GM23248 (cell line): ENCODE data around the gene TCF4. TPM values are rescaled to one million over a fixed set of nuclear protein-coding genes. Genes with fewer than 3 reads are reported as not detected.

Experiments used
- DNase-seq: peaks from one replicate; pipeline ENCODE4 v3.0.0-alpha.2; 2015
- H2AFZ ChIP-seq: fragments of 200-600 bp; sonication (generic); 2 replicates; pipeline ENCODE4 v1.6.1; 2016; ENCODE audit warnings: antibody characterized with exemption
- H3F3A ChIP-seq: fragments of 200-600 bp; sonication (generic); 2 replicates; pipeline ENCODE4 v1.6.1; 2016; ENCODE audit warnings: mild to moderate bottlenecking, antibody characterized with exemption, mixed run types; ENCODE audit not compliant: insufficient read depth
- H3K27ac ChIP-seq: fragments of 200-600 bp; sonication (generic); 2 replicates; pipeline ENCODE4 v1.5.1; 2016; ENCODE audit warnings: mild to moderate bottlenecking
- H3K27me3 ChIP-seq: fragments of 200-600 bp; sonication (generic); replicated peaks from 2 replicates; pipeline ENCODE4 v1.6.1; 2016; ENCODE audit warnings: mild to moderate bottlenecking; ENCODE audit not compliant: insufficient read depth
- H3K36me3 ChIP-seq: fragments of 200-600 bp; sonication (generic); 2 replicates; pipeline ENCODE4 v1.6.1; 2016; ENCODE audit warnings: low read depth, mild to moderate bottlenecking
- H3K4me1 ChIP-seq: fragments of 200-600 bp; sonication (generic); 2 replicates; pipeline ENCODE4 v1.6.1; 2016; ENCODE audit warnings: mild to moderate bottlenecking; ENCODE audit not compliant: insufficient read depth
- H3K4me2 ChIP-seq: fragments of 200-600 bp; sonication (generic); one replicate; pipeline ENCODE4 v1.6.1; 2016; ENCODE audit warnings: mild to moderate bottlenecking; ENCODE audit not compliant: unreplicated experiment
- H3K4me3 ChIP-seq: fragments of 200-600 bp; sonication (generic); 2 replicates; pipeline ENCODE4 v1.5.1; 2016; ENCODE audit warnings: mild to moderate bottlenecking
- H3K79me2 ChIP-seq: fragments of 200-600 bp; sonication (generic); 2 replicates; pipeline ENCODE4 v1.6.1; 2016; ENCODE audit warnings: mild to moderate bottlenecking; ENCODE audit not compliant: insufficient read depth
- H3K9ac ChIP-seq: fragments of 200-600 bp; sonication (generic); 2 replicates; pipeline ENCODE4 v1.6.1; 2016; ENCODE audit warnings: mild to moderate bottlenecking
- H3K9me2 ChIP-seq: fragments of 200-600 bp; sonication (generic); 2 replicates; pipeline ENCODE4 v1.6.1; 2016; ENCODE audit warnings: mixed run types, mild to moderate bottlenecking, moderate library complexity; ENCODE audit not compliant: insufficient read depth
- H3K9me3 ChIP-seq: fragments of 200-600 bp; sonication (generic); one replicate; pipeline ENCODE4 v1.6.1; 2017; ENCODE audit warnings: low read depth
- H4K20me1 ChIP-seq: fragments of 200-600 bp; sonication (generic); 2 replicates; pipeline ENCODE4 v1.6.0; 2016; ENCODE audit not compliant: insufficient read depth
- EZH2 ChIP-seq: fragments of 200-600 bp; sonication (generic); IDR thresholded peaks from 2 replicates; pipeline ENCODE4 v1.6.1; 2018; ENCODE audit warnings: antibody characterized with exemption, mild to moderate bottlenecking; ENCODE audit not compliant: insufficient read depth, poor library complexity, severe bottlenecking
- EZH2phosphoT487 ChIP-seq: fragments of 200-600 bp; sonication (generic); IDR thresholded peaks from 2 replicates; pipeline ENCODE4 v1.6.1; 2018; ENCODE audit warnings: antibody characterized with exemption, moderate library complexity, mild to moderate bottlenecking, low read depth; ENCODE audit not compliant: insufficient read depth
- WGBS, 2 experiments: methylation state at CpG; one replicate each; pipeline ENCODE4 v1.1.6; 2015 to 2017; ENCODE audit warnings: low lambda C conversion rate in 2 of 2, low coverage in 1 of 2; ENCODE audit errors: missing lambda C conversion rate in 2 of 2; 5-methylcytosine and 5-hydroxymethylcytosine counted together
- in situ Hi-C: fragments of 300-500 bp; cut with MboI; formaldehyde crosslinking; loops from 2 replicates; pipeline ENCODE4 v1.15.0; 2020
- polyA plus RNA-seq: library from polyadenylated mRNA; unstranded; fragments of >200 nt; fragmentation: Nextera tagmentation; extraction: Ambion mirVana; gene quantifications from 2 replicates; pipeline ENCODE4 v1.2.1, GENCODE V29; 2016
- total RNA-seq: library from RNA; depleted of rRNA; stranded (reverse); fragments of >200 nt; shearing (Covaris generic); gene quantifications from 2 replicates; pipeline ENCODE4 v1.2.3, GENCODE V29; 2014

The TCF4 gene
- total and polyA plus RNA-seq, 2 experiments from 2014 or later, result 54.5 to 59.3 TPM

DNA sequence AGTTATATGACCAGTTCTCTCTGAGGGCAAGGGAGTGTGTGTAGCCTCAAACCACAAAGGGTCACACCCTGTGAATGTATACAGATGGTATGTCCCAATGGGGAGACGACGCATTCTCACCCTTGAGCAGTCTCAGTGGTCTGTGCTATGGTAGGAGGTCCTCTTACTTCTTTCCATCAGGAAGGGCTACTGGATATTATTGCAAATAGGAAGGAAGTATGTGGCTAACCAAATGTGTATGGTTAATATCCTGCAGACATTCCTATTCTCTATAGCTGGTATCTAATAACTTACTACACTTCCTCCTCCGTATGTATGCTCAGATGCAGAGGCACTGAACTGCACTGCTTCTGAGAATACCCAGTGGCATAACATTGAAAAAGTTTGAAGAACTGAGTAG, 322.0 kb downstream of the TCF4 start:
- no peaks in the 10 kb centered on the region for H3K9me3 ChIP-seq
- peaks cover 32% of the 10 kb centered on the region for H3F3A ChIP-seq
- H3K4me2 ChIP-seq, result no peak overlapping the region
- peaks cover 25% of the 10 kb centered on the region for H3K4me1 ChIP-seq
- in situ Hi-C loops, result no loop called here
- H3K9ac ChIP-seq, result no peak overlapping the region
- no peak overlapping the region for H3K4me3 ChIP-seq
- TF ChIP-seq EZH2phosphoT487, result no peak
- no peak for TF ChIP-seq EZH2
- peaks cover 31% of the 10 kb centered on the region for H3K79me2 ChIP-seq
- H3K36me3 ChIP-seq, result peaks cover 19% of the 10 kb centered on the region
- no peaks in the 10 kb centered on the region for H3K9me2 ChIP-seq
- no peaks in the 10 kb centered on the region for H3K27me3 ChIP-seq
- DNase-seq, result peak; percentile 37
- H2AFZ ChIP-seq, result no peak overlapping the region
- H4K20me1 ChIP-seq, result no peaks in the 10 kb centered on the region
- WGBS, 2 experiments, result 76 to 87% methylated on average over 3 of the region's 3 CpGs
- H3K27ac ChIP-seq, result no peak overlapping the region

DNA sequence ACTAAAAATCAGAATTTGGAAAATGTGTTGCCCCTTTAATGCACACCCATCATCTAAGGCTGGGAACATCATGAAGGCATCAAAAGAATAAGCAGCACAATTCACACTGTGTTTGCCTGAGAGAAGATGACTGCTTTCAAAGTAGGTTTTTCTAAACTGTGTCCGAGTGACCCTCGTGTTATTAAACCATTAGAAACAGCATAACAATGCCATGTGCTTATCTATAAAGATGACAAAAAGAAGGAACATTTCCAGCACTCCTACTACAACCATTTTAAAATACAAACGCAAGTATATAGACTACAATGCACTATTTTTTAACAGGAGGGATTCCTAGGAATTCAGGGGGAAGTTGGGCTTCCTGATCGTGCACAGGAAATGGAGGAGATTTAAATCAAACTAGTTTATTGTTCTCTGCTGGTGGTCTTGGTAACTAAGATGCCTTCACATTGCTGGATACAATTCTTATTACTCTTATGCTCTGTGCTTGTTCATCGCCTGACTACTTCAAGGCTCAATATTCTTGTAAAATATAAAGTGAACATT, 322.8 kb downstream of the TCF4 start:
- H3K9me3 ChIP-seq, result no peaks in the 10 kb centered on the region
- no peak for DNase-seq
- H3K27me3 ChIP-seq, result no peaks in the 10 kb centered on the region
- no peak overlapping the region for H2AFZ ChIP-seq
- peaks cover 23% of the 10 kb centered on the region for H3K79me2 ChIP-seq
- WGBS, 2 experiments, result 89 to 96% methylated on average over 5 of the region's 5 CpGs
- H3K27ac ChIP-seq, result no peak overlapping the region
- no peaks in the 10 kb centered on the region for H3K9me2 ChIP-seq
- TF ChIP-seq EZH2phosphoT487, result no peak
- H4K20me1 ChIP-seq, result no peaks in the 10 kb centered on the region
- H3K4me1 ChIP-seq, result peaks cover 25% of the 10 kb centered on the region
- no peak overlapping the region for H3K4me2 ChIP-seq
- in situ Hi-C loops, result no loop called here
- no peak overlapping the region for H3K4me3 ChIP-seq
- no peak overlapping the region for H3K9ac ChIP-seq
- peaks cover 23% of the 10 kb centered on the region for H3K36me3 ChIP-seq
- H3F3A ChIP-seq, result peaks cover 25% of the 10 kb centered on the region

DNA sequence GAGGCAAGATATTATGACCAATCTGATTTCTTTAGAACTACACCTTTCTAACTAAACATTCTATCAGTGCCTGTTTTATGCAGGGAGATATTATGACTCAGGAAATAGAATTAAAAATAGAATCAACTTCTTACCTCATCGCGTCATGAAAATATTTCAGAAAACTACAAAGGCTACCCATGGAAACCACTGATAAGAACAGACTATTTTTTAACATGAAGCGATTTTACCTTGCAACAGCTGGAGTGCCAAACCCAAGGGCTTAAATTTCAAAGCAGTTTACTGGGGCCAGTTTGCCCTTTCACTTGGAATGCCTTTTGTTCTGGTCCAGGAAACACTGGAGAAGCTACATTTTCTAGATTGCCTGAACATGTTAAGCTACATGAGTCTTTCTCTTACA, 323.9 kb downstream of the TCF4 start:
- peaks cover 17% of the 10 kb centered on the region for H3K79me2 ChIP-seq

DNA sequence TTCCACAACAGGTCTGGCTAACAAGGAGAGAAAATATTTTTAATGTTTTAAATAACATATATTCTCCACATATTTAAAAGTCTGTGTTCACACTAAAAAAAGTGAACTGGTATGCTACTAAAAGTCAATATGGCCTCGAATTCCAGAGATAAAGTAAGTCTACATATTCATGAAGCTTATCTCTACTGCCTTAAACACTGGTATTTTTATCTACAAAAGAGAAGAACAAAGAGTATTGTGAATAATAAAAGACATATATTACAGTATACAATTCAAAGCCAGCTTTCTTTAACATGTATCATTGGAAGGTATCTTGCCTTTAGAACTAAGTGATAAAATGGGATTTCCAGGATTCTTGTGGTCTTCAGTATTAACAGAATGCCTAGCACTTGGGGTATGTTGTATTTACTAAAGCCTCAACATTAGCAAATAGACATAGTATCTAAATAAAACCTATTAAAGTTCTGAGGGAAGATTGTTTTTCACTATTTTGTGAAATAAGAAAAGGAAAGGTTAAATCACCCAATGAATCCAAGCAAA, 325.9 kb downstream of the TCF4 start:
- no peak overlapping the region for H3K9ac ChIP-seq
- no peaks in the 10 kb centered on the region for H3K9me3 ChIP-seq
- peaks cover 17% of the 10 kb centered on the region for H3K4me1 ChIP-seq
- H2AFZ ChIP-seq, result no peak overlapping the region
- WGBS, 2 experiments, result 95 to 100% methylated on average over 1 of the region's 1 CpG
- peaks cover 20% of the 10 kb centered on the region; the same call in 1 of the 2 replicates for H3F3A ChIP-seq
- peaks cover 18% of the 10 kb centered on the region; the same call in 1 of the 2 replicates for H3K36me3 ChIP-seq
- TF ChIP-seq EZH2phosphoT487 (no peak), EZH2 (no peak)
- peaks cover 17% of the 10 kb centered on the region for H3K79me2 ChIP-seq
- H3K9me2 ChIP-seq, result no peaks in the 10 kb centered on the region
- H3K4me2 ChIP-seq, result no peak overlapping the region
- H3K4me3 ChIP-seq, result no peak overlapping the region
- in situ Hi-C loops, result no loop called here
- no peaks in the 10 kb centered on the region for H4K20me1 ChIP-seq
- no peak overlapping the region for H3K27ac ChIP-seq
- no peak for DNase-seq
- no peaks in the 10 kb centered on the region for H3K27me3 ChIP-seq

More for the DNA sequence above, 323.9 kb downstream of the TCF4 start:
- Histone ChIP-seq H3K4me3 (no peak overlapping the region), H3F3A (peaks cover 25% of the 10 kb centered on the region), H3K9ac (no peak overlapping the region), H2AFZ (no peak overlapping the region), H3K9me2 (no peaks in the 10 kb centered on the region), H4K20me1 (no peaks in the 10 kb centered on the region), H3K4me2 (no peak overlapping the region), H3K27ac (no peak overlapping the region), H3K9me3 (no peaks in the 10 kb centered on the region), H3K27me3 (no peaks in the 10 kb centered on the region), H3K36me3 (peaks cover 18% of the 10 kb centered on the region; the same call in 1 of the 2 replicates), H3K4me1 (peaks cover 25% of the 10 kb centered on the region)
- TF ChIP-seq EZH2 (no peak), EZH2phosphoT487 (no peak)
- DNase-seq, result no peak
- 85 to 88% methylated on average over 3 of the region's 3 CpGs for WGBS, 2 experiments
- in situ Hi-C loops, result no loop called here

DNA sequence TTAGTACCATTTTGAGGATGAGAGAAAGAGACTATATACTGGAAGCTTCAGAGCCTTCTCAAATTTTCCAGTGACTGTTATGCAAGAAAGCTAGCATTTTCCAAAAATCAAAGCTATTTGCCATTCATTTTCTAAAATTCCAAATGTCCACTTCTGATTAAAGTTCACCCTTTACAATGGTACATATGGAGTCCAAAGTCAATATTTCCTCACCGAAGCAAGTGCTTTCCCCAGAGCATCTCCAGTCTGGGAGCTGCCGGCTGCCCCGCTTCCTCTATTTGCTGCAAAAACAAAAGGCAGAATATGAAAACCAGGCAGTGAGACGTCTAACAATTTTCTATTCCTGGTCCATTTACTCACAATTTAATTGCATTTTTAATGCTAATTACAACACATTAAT, 326.7 kb downstream of the TCF4 start:
- Histone ChIP-seq H4K20me1 (no peaks in the 10 kb centered on the region), H3K4me3 (no peak overlapping the region), H3K9ac (no peak overlapping the region), H2AFZ (no peak overlapping the region), H3K4me2 (no peak overlapping the region), H3K27me3 (no peaks in the 10 kb centered on the region), H3F3A (peaks cover 20% of the 10 kb centered on the region; the same call in 1 of the 2 replicates), H3K27ac (no peak overlapping the region), H3K36me3 (peaks cover 18% of the 10 kb centered on the region; the same call in 1 of the 2 replicates), H3K4me1 (peaks cover 17% of the 10 kb centered on the region), H3K9me3 (no peaks in the 10 kb centered on the region), H3K9me2 (no peaks in the 10 kb centered on the region), H3K79me2 (peaks cover 17% of the 10 kb centered on the region)
- 88 to 94% methylated on average over 4 of the region's 4 CpGs for WGBS, 2 experiments
- DNase-seq, result no peak
- TF ChIP-seq EZH2 (no peak), EZH2phosphoT487 (no peak)
- in situ Hi-C loops, result no loop called here
